ENCODE results near the gene PYGO2. TPM values are rescaled to one million over a fixed set of nuclear protein-coding genes. Genes with fewer than 3 reads are reported as not detected.
A peak's percentile ranks its signal among the peaks of the same experiment; 100 is the strongest.

PYGO2 gene
- total RNA-seq, 4 donors from 2014 or later = 28.6 to 48.3 (median 42.9) TPM

DNA sequence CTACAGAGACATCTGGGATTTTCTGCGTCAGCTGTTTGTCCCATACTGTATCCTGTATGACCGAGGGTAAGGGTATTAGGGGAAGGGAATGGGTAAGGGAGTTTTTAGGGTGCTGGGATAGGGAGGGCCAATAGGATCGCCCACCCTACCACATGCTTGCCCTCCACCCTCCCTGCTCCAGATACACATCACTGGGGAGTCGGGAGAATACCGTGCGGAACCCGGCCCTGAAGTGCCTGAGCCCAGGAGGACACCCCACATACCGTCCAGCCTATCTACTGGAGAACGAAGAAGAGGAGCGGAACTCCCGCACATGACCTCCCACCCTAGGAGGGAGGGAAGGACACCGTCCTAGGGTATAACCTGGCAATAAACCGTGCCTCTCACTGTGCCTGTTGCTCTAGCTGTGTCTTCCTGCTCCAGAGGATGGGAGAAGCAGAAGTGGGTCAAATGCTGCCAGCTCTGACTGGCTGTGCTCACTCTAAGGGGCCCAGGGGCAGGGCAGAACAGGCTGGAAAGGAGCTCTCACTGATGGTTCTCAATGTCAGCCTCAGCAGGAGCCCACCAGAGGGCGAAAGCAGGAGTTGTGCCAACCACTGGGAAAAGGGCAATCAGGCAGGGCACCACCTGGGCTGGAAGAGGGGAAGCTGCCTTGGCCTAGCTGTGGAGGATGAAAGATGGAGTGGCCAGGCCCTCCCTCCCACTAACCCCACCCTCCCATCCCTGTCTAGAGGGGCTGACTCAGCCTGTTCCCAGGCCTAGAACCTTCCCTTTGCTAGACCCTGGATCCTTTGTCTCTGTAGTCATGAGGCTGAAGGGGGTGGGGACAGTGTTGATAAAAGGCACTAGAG is 31.4 kb upstream of the PYGO2 start:
- H3K36me3 ChIP-seq = peaks cover 5 to 10% of the 10 kb centered on the region in 2 donors
- 80 to 86% methylated on average over 11 to 13 of the region's 14 CpGs for WGBS, 2 donors
- no peak for TF ChIP-seq POLR2A (IDR thresholded peaks at IDR 0.05)
- TF ChIP-seq, protein P1, sequence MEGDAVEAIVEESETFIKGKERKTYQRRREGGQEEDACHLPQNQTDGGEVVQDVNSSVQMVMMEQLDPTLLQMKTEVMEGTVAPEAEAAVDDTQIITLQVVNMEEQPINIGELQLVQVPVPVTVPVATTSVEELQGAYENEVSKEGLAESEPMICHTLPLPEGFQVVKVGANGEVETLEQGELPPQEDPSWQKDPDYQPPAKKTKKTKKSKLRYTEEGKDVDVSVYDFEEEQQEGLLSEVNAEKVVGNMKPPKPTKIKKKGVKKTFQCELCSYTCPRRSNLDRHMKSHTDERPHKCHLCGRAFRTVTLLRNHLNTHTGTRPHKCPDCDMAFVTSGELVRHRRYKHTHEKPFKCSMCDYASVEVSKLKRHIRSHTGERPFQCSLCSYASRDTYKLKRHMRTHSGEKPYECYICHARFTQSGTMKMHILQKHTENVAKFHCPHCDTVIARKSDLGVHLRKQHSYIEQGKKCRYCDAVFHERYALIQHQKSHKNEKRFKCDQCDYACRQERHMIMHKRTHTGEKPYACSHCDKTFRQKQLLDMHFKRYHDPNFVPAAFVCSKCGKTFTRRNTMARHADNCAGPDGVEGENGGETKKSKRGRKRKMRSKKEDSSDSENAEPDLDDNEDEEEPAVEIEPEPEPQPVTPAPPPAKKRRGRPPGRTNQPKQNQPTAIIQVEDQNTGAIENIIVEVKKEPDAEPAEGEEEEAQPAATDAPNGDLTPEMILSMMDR (IDR thresholded peaks at IDR 0.05) = peak in 1 of 6 experiments; percentile 13
- H3K27me3 ChIP-seq = no peaks in the 10 kb centered on the region
- no peaks in the 10 kb centered on the region for H3K4me1 ChIP-seq
- H3K4me3 ChIP-seq (replicated peaks in 1 of 3) = no peak overlapping the region
- no peak overlapping the region for H3K27ac ChIP-seq
- H3K9me3 ChIP-seq = no peaks in the 10 kb centered on the region
- intact Hi-C loops (cut with DNase I) = no loop called here
- no peak for DNase-seq

DNA sequence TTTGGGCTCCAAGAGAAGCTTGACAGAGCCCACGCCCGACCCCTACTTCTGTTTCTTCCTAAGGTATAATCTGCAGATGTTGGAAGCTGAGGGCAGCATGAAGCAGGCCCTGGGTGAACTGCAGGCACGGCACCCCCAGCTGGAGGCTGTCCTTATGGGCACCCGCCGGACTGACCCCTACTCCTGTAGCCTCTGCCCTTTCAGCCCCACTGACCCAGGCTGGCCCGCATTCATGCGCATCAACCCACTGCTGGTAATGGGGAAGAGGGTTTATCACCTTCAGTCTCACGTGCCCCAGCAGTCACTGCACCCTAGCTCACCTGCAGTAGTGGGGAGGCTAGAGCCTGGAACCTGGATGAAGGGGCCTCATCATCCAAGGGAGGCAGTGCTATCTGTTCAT is 28.7 kb upstream of the PYGO2 start:
- DNase-seq = no peak
- intact Hi-C loops (cut with DNase I) = no loop called here
- Histone ChIP-seq H3K4me1 (peaks cover 0 to under 1% of the 10 kb centered on the region in 2 donors), H3K9me3 (no peaks in the 10 kb centered on the region), H3K27ac (no peak overlapping the region), H3K27me3 (no peaks in the 10 kb centered on the region), H3K4me3 (replicated peaks in 1 of 3) (no peak overlapping the region), H3K36me3 (peaks cover 11 to 13% of the 10 kb centered on the region in 2 donors)
- 92 to 95% methylated on average over 8 of the region's 8 CpGs for WGBS, 2 donors
- TF ChIP-seq, protein P1 (IDR thresholded peaks at IDR 0.05) = no peak
- TF ChIP-seq POLR2A (IDR thresholded peaks at IDR 0.05) = no peak

DNA sequence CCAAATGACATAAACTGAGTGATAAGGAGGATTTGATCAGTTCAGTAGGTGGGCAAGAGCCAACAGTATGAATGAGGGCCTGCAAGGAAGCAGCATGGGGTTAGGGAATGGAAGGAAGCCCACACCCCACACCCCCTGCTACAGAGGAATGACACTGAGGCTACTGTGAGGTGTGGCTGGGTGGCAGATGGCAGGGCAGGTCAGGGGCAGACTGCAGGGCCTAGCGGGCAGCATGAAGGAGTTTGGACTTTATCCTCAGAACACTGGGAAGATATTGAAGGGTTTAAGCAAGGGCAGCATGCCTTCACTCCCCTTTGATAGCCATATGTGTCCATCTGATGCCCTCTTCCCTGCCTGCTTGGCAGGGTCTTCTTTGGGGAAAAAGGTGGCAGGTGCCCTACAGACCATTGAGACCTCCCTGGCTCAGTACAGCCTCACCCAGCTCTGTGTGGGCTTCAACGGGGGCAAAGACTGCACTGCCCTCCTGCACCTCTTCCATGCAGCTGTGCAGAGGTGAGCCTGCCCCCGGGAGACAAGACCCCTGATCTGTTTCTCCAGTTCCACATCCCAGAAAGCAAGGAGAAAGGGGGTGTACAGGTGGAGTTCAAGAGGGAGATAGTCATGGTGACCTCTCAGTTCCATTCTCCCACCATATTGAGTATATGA is 27.7 kb upstream of the PYGO2 start:
- 89 to 90% methylated on average over 3 of the region's 3 CpGs for WGBS, 2 donors

DNA sequence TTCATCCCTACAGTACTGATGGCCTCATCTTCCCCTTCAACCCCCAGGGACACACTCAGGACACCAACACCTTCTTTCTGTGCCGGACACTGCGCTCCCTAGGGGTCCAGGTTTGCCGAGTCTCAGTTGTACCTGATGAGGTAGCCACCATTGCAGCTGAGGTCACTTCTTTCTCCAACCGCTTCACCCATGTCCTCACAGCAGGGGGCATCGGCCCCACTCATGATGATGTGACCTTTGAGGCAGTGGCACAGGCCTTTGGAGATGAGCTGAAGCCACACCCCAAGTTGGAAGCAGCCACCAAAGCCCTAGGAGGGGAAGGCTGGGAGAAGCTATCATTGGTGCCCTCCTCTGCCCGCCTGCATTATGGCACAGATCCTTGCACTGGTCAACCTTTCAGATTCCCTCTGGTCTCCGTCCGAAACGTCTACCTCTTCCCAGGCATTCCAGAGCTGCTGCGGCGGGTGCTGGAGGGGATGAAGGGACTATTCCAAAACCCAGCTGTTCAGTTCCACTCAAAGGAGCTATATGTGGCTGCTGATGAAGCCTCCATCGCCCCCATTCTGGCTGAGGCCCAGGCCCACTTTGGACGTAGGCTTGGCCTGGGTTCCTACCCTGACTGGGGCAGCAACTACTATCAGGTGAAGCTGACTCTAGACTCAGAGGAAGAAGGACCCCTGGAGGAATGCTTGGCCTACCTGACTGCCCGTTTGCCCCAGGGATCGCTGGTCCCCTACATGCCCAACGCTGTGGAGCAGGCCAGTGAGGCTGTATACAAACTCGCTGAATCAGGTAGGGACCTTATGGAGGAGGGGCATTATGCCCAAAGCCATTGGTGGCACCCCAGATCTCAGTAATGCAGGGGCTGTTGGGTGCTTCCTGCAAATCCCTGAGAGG is 26.7 kb upstream of the PYGO2 start:
- H3K9me3 ChIP-seq = no peaks in the 10 kb centered on the region
- peaks cover 11 to 13% of the 10 kb centered on the region in 2 donors for H3K36me3 ChIP-seq
- no peak overlapping the region for H3K4me3 ChIP-seq (replicated peaks in 1 of 3)
- intact Hi-C loops (cut with DNase I) = no loop called here
- WGBS, 2 donors = 88 to 91% methylated on average over 16 to 17 of the region's 17 CpGs
- DNase-seq = no peak
- peaks cover 15% of the 10 kb centered on the region in 2 donors for H3K4me1 ChIP-seq
- no peak overlapping the region for H3K27ac ChIP-seq
- no peaks in the 10 kb centered on the region for H3K27me3 ChIP-seq
- no peak for TF ChIP-seq POLR2A (IDR thresholded peaks at IDR 0.05)
- TF ChIP-seq, protein P1 (IDR thresholded peaks at IDR 0.05) = no peak

More for the DNA sequence above, 27.7 kb upstream of the PYGO2 start:
- TF ChIP-seq, protein P1 (IDR thresholded peaks at IDR 0.05) = no peak
- TF ChIP-seq POLR2A (IDR thresholded peaks at IDR 0.05) = no peak
- H3K27ac ChIP-seq = no peak overlapping the region
- peaks cover 11 to 13% of the 10 kb centered on the region in 2 donors for H3K36me3 ChIP-seq
- no peaks in the 10 kb centered on the region for H3K9me3 ChIP-seq
- peaks cover 6 to 7% of the 10 kb centered on the region in 2 donors for H3K4me1 ChIP-seq
- intact Hi-C loops (cut with DNase I) = no loop called here
- DNase-seq = no peak
- H3K27me3 ChIP-seq = no peaks in the 10 kb centered on the region
- H3K4me3 ChIP-seq (replicated peaks in 1 of 3) = no peak overlapping the region

Measured in thyroid gland (tissue), 4 donors.